PC-9 (cell line): ENCODE results near the gene HHAT.

Source experiments
- EZH2 ChIP-seq: fragments of 200-600 bp; sonication (generic); IDR thresholded peaks from 2 replicates; pipeline ENCODE4 v1.8.0; 2017; ENCODE audit warnings: antibody characterized with exemption, low read depth
- TF ChIP-seq, protein P1 (sequence below): fragments of 200-600 bp; sonication (generic); conservative IDR thresholded peaks from 2 replicates; pipeline ENCODE4 v1.6.1; 2017; ENCODE audit warnings: mixed run types, antibody characterized with exemption, mild to moderate bottlenecking, moderate library complexity

- TF ChIP-seq, protein P1, sequence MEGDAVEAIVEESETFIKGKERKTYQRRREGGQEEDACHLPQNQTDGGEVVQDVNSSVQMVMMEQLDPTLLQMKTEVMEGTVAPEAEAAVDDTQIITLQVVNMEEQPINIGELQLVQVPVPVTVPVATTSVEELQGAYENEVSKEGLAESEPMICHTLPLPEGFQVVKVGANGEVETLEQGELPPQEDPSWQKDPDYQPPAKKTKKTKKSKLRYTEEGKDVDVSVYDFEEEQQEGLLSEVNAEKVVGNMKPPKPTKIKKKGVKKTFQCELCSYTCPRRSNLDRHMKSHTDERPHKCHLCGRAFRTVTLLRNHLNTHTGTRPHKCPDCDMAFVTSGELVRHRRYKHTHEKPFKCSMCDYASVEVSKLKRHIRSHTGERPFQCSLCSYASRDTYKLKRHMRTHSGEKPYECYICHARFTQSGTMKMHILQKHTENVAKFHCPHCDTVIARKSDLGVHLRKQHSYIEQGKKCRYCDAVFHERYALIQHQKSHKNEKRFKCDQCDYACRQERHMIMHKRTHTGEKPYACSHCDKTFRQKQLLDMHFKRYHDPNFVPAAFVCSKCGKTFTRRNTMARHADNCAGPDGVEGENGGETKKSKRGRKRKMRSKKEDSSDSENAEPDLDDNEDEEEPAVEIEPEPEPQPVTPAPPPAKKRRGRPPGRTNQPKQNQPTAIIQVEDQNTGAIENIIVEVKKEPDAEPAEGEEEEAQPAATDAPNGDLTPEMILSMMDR, result no peak
- no peak for TF ChIP-seq EZH2
Measured at GRCh38 chr1:210332719-210333398, 4.2 kb downstream of the HHAT start.
